Left renal cortex interstitium (tissue), 4 donors: Measurements from ENCODE around the gene ARHGAP10. TPM values are rescaled to one million over a fixed set of nuclear protein-coding genes. Genes with fewer than 3 reads are reported as not detected.
"Not testable (repeated sequence)": the region's sequence is repeated elsewhere in the genome, so short reads cannot be mapped to it uniquely, and the experiment has no call there.

ENCODE experiments used
- DNase-seq, 4 donors: peaks; one replicate each; pipeline ENCODE4 v3.0.0-alpha.2; 2013; ENCODE audit warnings: low read depth in 4 of 4, low spot score in 2 of 4, missing footprints in 1 of 4
- polyA plus RNA-seq, 4 donors: library from polyadenylated mRNA; unstranded; fragments of 120-200 nt; gene quantifications; one replicate each; pipeline ENCODE4 v1.2.1, GENCODE V29; 2013; ENCODE audit not compliant: insufficient read length in 4 of 4

Gene ARHGAP10
- polyA plus RNA-seq, 4 donors: 18.3 to 20.9 (median 19.5) TPM

- no peak for DNase-seq
These were observed 57.7 kb downstream of the ARHGAP10 start for GRCh38 chr4:147789596-147789995.

DNA sequence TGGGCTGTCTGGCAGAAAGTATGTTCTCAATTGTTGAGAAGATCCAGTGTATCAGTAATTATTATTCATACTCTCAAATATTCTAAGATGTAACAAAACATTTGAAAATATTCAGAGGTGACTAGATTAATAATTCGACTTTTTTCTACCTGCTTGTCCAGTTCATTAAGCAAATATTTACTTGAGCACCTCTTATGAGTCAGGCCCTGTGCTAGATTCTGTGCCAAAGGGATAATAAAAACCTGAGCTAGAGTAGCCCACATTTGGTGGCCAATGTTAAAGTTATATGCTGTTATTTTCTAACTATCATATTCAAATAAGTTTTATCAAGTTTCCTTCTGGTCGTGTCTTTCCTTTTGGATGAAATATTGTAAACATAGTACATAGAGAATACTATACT, 58.5 kb downstream of the ARHGAP10 start:
- DNase-seq: no peak

DNA sequence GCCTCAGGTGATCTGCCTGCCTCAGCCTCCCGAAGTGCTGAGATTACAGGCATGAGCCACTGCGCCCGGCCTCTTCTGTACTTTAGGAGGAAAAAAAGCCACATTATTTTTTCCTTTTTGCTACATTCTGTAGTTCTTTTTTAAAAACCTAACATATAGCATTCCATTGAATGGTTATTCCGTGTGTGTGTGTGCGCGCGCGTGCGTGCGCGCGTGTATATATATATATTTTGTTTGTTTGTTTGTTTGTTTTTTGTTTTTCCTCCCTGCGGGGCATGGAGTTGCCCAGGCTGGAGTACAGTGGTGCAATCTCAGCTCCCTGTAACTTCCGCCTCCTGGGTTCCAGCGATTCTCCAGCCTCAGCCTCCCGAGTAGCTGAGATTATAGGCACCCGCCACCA, 59.5 kb downstream of the ARHGAP10 start:
- no peak for DNase-seq

GRCh38 chr4:147791865-147792264, 60.0 kb downstream of the ARHGAP10 start:
- no peak for DNase-seq

DNA sequence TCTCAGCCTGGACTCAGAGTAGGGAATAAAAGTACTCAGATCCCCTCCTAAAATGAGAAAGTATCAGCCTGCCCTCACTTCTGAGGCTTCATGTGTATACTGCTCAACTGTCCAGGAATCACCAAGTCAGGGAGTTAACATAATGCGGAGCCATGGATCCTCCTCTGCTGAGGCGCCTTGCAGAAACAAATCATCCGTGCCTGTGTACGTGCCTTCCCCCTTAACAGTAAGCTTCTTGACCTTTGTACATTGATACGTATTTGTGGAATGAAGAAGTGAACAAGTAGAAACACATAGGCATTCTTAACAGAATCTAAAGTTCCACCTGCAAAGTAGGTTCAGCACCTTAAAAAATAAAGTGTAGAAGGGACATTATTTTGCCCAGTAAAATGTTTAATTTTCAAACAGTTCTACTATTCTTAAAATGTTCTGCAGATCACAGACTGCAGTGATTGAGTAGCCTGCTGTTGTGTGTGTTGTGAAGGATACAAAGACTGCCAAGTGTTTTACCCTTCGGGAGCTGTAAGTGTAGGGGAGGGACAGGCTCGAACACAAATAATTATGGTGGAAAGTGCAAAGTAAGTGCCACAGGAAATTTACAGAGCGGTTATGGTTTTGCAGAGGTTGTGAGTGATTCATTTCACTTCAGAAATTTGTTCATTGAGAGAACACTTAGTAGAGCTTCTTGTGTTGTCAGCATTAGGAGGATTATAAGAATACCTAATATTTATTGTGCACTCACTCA, 61.9 kb downstream of the ARHGAP10 start:
- no peak for DNase-seq

DNA sequence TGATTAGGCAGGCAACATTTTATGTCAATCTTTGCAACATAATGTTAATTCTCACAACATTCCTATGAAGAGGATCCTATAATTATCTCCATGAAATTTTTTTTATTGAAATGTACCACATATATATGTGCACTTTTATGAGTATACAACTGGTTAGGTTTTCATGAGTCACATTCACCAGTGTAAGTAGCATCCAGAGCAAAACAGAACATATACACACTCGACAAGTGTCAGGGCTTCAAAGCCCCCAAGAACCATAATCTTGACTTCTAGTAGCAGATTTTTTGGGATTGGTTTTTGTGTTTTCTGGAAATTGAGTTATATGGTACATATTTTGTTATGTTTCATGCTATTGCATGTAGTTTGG, 62.4 kb downstream of the ARHGAP10 start:
- DNase-seq: no peak

DNA sequence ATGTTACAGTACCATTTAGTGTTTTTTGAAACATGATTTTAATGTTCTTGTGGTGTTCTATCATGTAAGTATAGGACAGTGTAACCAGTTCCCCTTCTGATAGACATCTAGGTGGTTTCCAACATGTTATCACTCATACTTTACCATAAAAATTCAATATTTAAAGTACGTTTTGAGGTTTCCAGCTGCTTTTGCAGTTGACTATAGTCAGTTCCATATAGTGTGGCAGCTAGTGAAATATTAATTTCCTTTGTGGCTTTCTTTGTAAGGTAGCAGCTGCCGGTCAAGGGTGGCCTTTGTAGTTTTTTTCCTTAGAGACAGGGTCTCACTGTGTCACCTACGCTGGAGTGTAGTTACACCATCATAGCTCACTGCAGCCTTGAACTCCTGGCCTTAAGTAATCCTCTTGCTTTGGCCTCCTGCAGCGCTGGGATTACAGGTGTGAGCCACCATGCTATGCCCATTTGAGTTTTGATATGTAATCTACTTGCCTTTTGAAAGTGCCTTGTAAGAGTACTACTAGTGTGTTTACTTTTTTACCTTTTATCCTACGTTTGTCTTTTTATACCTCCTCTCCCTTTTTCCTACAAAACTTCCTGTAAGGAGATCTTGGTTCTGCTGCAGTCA, 63.0 kb downstream of the ARHGAP10 start:
- no peak for DNase-seq

- not testable (repeated sequence) for DNase-seq
These were observed 67.2 kb downstream of the ARHGAP10 start for GRCh38 chr4:147799057-147799456.

DNA sequence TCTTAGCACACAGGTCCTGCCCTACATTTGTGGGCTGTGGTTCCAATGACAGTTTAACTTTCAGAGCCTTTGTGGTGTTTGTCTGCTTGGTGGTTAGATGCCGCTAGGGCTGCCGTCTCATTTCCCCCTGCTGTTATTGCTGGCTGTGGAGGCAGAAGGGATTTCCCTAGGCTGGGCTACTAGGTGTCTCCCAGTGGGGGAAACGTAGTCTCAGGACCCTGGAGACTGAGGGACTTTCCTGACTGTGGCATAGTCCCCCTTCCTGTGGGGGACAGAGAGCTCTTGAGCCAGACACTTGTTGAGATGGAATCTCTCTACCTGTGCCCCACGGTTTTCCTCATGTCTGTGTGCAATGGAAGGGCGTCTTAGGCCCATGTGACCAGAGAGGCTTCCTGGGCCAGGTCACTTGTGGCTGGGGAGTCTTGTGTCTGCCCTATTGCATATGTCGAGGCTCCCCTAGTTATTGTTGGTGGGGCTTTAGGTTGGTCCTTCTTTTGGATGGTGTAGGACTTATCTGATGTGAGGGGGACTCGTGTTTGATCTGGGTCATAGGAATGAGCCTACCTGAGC, 68.2 kb downstream of the ARHGAP10 start:
- no peak for DNase-seq

GRCh38 chr4:147801820-147802219, 69.9 kb downstream of the ARHGAP10 start:
- no peak for DNase-seq

DNA sequence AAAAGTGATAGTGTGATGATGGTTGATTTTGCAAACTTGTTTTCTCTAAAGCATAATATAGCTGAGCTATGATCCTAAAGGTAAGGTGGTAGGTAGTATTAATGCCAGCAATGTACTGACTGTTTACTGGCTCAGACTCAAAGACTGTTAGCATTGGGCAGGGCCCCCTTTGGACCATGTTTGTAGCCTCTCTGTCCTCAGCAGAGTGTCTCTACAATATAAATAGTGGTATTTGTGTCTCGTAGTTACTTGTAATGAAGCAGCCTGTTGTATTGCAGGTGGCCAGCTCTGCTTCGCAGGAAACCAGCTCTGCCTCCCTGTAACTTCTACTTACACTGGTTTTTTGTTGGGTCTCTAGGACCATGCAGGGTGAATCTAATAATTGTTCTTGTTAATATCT, 70.5 kb downstream of the ARHGAP10 start:
- no peak for DNase-seq

DNA sequence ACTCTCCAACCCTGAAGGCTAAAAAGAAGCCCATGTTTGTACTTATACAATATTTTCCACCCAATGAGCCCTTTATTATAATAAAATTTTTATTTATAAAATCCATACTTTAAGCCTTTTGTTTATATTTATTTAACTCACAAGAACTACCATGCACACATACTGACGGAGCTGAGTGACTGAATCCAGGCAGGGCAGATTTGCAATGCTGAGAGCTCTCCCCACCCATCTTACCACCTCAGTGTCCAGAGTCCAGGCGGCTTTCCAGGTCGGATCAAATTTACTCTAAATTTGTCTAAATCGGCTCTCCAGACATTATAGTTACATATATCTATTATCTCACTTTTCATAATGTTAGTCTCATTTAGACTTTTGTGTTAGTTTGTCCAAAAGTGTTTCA, 74.1 kb downstream of the ARHGAP10 start:
- DNase-seq: no peak

DNA sequence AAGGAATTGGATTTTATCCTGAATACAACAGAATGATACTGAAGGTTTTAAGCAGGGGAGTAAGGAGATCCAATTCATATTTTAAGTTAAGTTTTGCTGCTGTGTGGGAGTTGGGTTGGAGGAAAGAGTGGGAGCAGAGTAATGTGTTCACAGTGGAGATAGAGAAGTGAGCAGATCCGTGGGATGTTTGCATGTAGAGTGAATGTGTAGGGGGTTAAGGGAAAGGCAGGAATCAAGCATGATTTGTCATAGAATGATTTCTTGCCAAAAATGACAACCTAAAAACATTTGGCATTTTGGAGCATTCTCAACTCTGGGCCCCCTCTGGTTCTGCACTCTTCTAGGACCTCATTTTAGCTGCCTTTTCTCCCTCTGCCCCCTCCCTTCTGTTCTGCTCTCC, 76.6 kb downstream of the ARHGAP10 start:
- DNase-seq: no peak

DNA sequence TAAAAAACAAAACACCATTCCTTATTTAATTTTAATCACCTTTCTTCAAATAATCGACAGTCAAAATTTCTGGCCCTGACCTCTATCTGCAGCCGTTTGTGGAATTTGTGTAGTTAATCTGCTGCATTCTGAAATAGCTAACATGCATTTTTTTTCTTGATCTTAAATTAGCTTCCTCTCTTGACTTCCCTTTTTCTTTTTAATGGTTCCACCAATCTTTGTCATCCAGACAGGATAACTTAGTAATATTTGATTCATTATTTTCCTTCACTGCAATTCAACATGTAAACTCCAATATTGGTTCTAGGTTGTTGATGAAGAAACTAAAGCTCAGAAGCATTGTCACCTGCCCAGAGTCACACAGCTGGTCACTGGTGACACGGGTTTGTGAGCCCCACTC, 77.3 kb downstream of the ARHGAP10 start:
- no peak for DNase-seq

DNA sequence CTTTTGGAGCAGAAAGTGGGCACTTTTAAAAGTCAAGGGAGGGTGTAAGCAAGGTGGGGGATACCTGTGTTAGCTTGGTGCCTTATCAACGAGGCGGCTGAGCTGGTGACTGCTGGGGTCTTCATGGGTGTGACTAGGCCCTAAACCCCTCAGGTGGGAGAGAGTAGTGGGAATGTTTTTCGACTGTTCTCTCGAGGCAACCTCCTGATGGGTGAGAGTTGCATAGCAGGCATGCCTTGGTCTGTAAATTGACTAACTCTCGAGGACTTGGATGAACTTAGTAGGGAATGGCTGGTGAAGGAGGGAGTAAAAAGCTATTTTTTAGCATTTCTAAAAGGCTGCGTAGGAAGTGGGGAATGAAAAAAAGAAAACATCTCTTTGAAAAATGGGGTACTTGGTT, 80.0 kb downstream of the ARHGAP10 start:
- no peak for DNase-seq

DNA sequence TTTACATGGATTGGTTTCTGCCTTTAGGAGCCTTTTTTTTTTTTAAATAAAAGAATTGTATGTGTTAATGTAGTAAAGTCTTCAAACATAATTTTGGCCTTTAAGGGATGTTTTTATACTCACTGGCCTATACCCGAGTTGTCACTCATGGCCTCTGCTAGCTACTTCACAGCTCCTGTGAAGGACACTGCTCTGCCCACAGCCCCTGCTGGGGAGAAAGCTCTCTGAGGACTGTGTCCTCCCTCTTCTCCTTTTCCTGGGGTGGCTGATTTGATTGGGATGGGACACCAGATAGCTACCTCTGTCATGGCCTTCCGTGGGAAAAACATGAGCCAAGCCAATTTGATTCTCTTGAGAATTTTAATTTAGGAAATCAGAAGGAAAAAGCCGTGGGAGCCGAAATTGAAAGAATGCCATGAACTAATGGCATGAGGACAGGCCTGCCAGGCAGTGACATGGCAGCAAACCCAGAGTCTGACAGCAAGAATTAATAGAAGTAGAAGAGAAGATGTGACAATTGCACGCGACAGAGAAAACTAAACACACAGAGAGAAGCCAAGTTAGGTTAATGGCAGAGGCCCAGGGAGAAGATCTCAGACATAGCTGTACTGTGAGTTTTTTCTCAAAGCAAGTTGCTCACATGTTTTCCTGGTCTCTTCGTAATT, 81.4 kb downstream of the ARHGAP10 start:
- no peak for DNase-seq

DNA sequence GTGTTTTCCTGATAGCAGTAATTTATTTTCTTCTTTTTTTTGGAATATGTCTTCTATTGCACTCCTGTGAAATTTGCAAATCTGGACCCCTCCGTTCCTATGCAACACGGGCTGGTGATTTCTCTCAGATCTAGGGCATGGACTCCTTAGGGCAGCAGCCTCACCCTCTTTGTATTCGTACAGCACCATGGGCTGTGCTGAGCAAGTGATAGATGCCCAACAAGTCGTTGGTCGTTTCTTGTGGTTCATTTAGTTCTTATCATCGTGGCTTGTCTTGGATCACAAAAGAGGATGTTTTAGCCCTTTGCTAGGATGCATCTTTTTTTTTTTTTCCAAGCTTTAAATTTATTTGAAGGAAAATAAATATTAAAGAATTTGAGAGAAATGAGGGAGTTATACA, 82.1 kb downstream of the ARHGAP10 start:
- DNase-seq: no peak

DNA sequence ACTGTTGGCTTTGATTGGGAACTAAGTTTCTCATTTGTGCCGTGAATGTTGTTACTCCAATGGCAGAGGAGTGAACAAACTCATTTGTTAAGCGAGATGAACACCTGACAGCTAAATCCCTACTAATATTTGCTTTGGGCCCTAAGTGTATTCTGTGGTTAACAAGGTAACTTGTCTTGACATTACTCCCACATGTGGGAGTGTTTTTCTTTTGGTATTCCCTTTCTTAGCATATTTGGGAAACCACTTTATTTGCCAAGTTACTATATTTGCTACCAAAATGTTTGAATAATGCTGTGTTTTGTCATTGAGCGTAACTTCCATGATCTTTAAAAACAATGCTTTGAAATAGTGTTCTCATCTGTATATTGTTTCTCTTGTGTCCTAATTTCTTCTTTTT, 82.5 kb downstream of the ARHGAP10 start:
- no peak for DNase-seq

DNA sequence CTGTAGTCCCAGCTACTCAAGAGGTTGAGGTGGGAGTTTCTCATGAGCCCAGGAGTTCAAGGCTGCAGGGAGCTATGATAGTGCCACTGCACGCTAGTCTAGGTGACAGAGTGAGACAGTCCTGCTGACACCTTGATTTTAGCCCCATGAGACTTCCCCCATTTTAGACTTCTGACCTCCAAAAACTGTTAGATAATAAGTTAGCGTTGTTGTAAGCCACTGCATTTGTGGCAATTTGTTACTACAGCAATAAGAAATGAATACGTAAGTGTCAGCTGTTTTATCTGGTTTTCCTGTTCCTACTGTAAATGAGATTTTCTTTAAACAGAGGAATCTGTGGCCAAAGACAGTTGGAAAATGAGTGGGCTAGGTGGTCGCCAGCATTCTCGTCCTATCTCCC, 83.9 kb downstream of the ARHGAP10 start:
- DNase-seq: no peak

- DNase-seq: no peak
These were observed 84.7 kb downstream of the ARHGAP10 start for GRCh38 chr4:147816382-147817254.

- no peak for DNase-seq
These were observed 89.1 kb downstream of the ARHGAP10 start for GRCh38 chr4:147820975-147821374.
